Neural progenitor cell (in vitro differentiated cells): ENCODE measurements around the gene ZNF169.

ENCODE experiments used
- EZH2 ChIP-seq: fragments of 200-600 bp; sonication (generic); IDR thresholded peaks from 2 replicates; pipeline ENCODE4 v1.6.1; 2017; ENCODE audit warnings: antibody characterized with exemption, mild to moderate bottlenecking, moderate library complexity
- EZH2phosphoT487 ChIP-seq: fragments of 200-600 bp; sonication (generic); IDR thresholded peaks from 2 replicates; pipeline ENCODE4 v1.6.1; 2017; ENCODE audit warnings: antibody characterized with exemption
- TF ChIP-seq, protein P1 (sequence below): fragments of 200-600 bp; sonication (generic); IDR thresholded peaks from 2 replicates; pipeline ENCODE4 v1.5.1; 2017; ENCODE audit warnings: antibody characterized with exemption, mild to moderate bottlenecking

DNA sequence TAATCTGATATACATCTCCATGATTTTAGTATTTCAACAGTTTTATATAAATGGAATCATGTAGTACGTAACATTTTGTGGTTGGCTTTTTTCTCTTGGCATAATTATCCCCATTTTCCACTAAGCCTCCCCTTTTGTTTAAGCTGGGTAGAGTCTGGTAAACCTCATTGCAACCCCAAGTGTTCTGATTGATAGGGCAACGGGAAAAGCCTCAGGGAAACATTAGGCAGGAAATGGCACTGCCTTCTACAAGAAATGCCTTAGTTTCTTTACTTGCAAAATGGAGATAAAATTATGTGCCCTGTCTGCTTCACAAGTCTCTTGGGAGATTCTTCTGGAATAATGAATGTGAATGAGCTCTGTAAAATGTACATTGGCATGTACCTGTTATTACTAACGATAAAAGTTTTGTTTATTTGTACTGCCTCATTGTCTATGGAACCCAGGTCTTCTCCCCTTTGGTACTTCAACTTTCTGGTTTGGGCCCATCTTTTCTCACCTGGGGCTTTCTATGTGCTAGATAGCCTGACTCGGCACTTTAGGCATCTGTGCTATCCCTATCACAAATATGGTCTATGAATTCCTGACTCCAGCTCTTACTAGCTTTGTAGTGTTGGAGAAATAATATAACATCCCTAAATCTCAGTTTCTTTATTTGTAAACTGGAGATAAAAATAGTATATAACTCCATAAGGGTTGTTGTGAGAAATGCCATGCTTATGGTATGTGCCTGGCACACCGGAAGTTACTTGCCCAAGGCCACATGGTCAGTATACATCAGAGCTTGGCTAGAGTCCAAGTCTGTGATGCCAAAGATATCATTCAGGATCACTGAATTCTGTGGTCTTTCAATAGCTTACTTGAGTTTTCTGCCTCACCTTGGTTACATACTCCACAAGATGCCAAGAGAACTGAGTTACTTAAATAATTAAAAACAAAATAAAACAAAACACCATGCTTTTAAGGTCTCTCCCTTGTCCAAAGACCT, 48.2 kb upstream of the ZNF169 start:
- TF ChIP-seq, protein P1, sequence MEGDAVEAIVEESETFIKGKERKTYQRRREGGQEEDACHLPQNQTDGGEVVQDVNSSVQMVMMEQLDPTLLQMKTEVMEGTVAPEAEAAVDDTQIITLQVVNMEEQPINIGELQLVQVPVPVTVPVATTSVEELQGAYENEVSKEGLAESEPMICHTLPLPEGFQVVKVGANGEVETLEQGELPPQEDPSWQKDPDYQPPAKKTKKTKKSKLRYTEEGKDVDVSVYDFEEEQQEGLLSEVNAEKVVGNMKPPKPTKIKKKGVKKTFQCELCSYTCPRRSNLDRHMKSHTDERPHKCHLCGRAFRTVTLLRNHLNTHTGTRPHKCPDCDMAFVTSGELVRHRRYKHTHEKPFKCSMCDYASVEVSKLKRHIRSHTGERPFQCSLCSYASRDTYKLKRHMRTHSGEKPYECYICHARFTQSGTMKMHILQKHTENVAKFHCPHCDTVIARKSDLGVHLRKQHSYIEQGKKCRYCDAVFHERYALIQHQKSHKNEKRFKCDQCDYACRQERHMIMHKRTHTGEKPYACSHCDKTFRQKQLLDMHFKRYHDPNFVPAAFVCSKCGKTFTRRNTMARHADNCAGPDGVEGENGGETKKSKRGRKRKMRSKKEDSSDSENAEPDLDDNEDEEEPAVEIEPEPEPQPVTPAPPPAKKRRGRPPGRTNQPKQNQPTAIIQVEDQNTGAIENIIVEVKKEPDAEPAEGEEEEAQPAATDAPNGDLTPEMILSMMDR, result no peak
- TF ChIP-seq EZH2phosphoT487 (no peak), EZH2 (no peak)
